NCI-H1417 (cell line): ENCODE measurements around the gene AGER.
"Not testable (repeated sequence)": the region's sequence is repeated elsewhere in the genome, so short reads cannot be mapped to it uniquely, and the experiment has no call there.

Experiments
- DNase-seq, 3 experiments: peaks; one replicate each; lab custom pipeline; 2025; lab: John Stamatoyannopoulos, UW

The AGER gene

GRCh38 chr6:32184084-32184640 is at the start of gene AGER:
AGER (minus strand) TSS chr6:32184253; CDS start chr6:32184222, 31 bp downstream.
- DNase-seq: no peak

GRCh38 chr6:32226434-32226833 is 42.4 kb upstream of the AGER start:
- DNase-seq: no peak

- no peak for DNase-seq
Measured at GRCh38 chr6:32224696-32225095, 40.6 kb upstream of the AGER start.

- DNase-seq: no peak
Measured at GRCh38 chr6:32223258-32224235, 39.5 kb upstream of the AGER start, which contains the start of gene NOTCH4. NOTCH4 (minus strand) TSS chr6:32224067; CDS start chr6:32223928, 139 bp downstream.

- no peak for DNase-seq
Measured at GRCh38 chr6:32222333-32223230, 38.5 kb upstream of the AGER start.

- no peak for DNase-seq
Measured at GRCh38 chr6:32220021-32220420, 36.0 kb upstream of the AGER start.

GRCh38 chr6:32218167-32218566 is 34.1 kb upstream of the AGER start:
- no peak for DNase-seq

- DNase-seq: no peak
Measured at GRCh38 chr6:32216998-32217397, 32.9 kb upstream of the AGER start.

GRCh38 chr6:32216285-32216684 is 32.2 kb upstream of the AGER start:
- DNase-seq: no peak

GRCh38 chr6:32215617-32216016 is 31.6 kb upstream of the AGER start:
- no peak for DNase-seq

GRCh38 chr6:32214126-32214525 is 30.1 kb upstream of the AGER start:
- DNase-seq: no peak

- no peak for DNase-seq
Measured at GRCh38 chr6:32213649-32214048, 29.6 kb upstream of the AGER start.

GRCh38 chr6:32212076-32212760 is 28.2 kb upstream of the AGER start:
- no peak for DNase-seq

- DNase-seq: not testable (repeated sequence)
Measured at GRCh38 chr6:32211432-32211831, 27.4 kb upstream of the AGER start.

- no peak for DNase-seq
Measured at GRCh38 chr6:32210191-32210601, 26.1 kb upstream of the AGER start.

- DNase-seq: no peak
Measured at GRCh38 chr6:32208996-32209395, 24.9 kb upstream of the AGER start.

- DNase-seq: no peak
Measured at GRCh38 chr6:32204268-32204715, 20.2 kb upstream of the AGER start.

GRCh38 chr6:32203426-32204267 is 19.6 kb upstream of the AGER start:
- peak in 1 of 3 experiments; percentile 3 for DNase-seq

- DNase-seq: no peak
Measured at GRCh38 chr6:32202186-32202585, 18.1 kb upstream of the AGER start.

- no peak for DNase-seq
Measured at GRCh38 chr6:32200711-32201475, 16.8 kb upstream of the AGER start.
